RWPE2 (cell line): ENCODE data around the gene TMIGD3.

Experiments
- ATAC-seq: fragments of 200-7000 bp; cut with Tn5 transposase; 3 replicates; pipeline ENCODE4 v1.9.1; 2021; ENCODE audit warnings: low read depth
- DNase-seq: peaks from one replicate; pipeline ENCODE4 v3.0.0-alpha.2; 2020; ENCODE audit warnings: low spot score
- H3K27ac ChIP-seq: fragments of 450-650 bp; 2 replicates; pipeline ENCODE4 v1.5.1; 2017; ENCODE audit warnings: mild to moderate bottlenecking; ENCODE audit not compliant: poor library complexity, severe bottlenecking
- H3K27me3 ChIP-seq: fragments of 250-450 bp; sonication (Bioruptor Pico); 2 replicates; pipeline ENCODE4 v1.5.1; 2021; ENCODE audit warnings: mild to moderate bottlenecking, moderate library complexity; ENCODE audit not compliant: insufficient read depth, poor library complexity, severe bottlenecking
- H3K36me3 ChIP-seq: fragments of 250-450 bp; sonication (Bioruptor Pico); 2 replicates; pipeline ENCODE4 v1.5.1; 2020; ENCODE audit warnings: low read depth, mild to moderate bottlenecking, moderate library complexity
- H3K4me1 ChIP-seq: fragments of 250-450 bp; sonication (Bioruptor Pico); 2 replicates; pipeline ENCODE4 v1.5.1; 2021; ENCODE audit warnings: mild to moderate bottlenecking, moderate library complexity; ENCODE audit not compliant: insufficient read depth, poor library complexity, severe bottlenecking
- H3K4me3 ChIP-seq: fragments of 250-450 bp; sonication (Bioruptor Pico); 2 replicates; pipeline ENCODE4 v1.5.1; 2021; ENCODE audit warnings: mild to moderate bottlenecking, moderate library complexity; ENCODE audit not compliant: severe bottlenecking
- H3K9me3 ChIP-seq: fragments of 250-450 bp; sonication (Bioruptor Pico); 2 replicates; pipeline ENCODE4 v1.5.1; 2021; ENCODE audit warnings: mild to moderate bottlenecking, moderate library complexity; ENCODE audit not compliant: severe bottlenecking
- TF ChIP-seq, protein P1 (sequence below): fragments of 450-650 bp; IDR thresholded peaks from one replicate; pipeline ENCODE4 v1.5.1; 2017; ENCODE audit warnings: mild to moderate bottlenecking, moderate library complexity; ENCODE audit not compliant: poor library complexity, severe bottlenecking

Gene TMIGD3

DNA sequence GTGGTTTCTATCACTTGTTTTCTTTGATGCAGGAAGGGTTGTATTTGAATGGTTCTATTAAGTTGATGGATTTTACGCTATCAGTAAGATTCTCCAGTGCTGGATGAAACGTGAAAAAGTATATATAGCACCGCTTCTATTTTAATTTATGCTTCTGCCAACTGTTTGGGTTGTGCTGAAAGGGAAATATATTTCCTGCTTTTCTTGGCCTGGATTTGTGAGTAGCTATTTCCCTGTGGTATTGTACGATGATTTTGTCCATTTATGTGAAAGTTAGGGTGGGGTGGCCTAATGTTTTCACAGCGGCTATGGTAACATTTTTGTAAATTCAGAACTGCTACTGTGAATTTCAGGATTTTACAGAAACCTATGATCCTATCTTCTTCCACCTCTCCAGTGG is 29.3 kb downstream of the TMIGD3 start:
- no peak for DNase-seq
- no peak overlapping the region for H3K4me3 ChIP-seq
- no peaks in the 10 kb centered on the region for H3K27me3 ChIP-seq
- ATAC-seq = no peak
- H3K9me3 ChIP-seq = no peaks in the 10 kb centered on the region
- TF ChIP-seq, protein P1, sequence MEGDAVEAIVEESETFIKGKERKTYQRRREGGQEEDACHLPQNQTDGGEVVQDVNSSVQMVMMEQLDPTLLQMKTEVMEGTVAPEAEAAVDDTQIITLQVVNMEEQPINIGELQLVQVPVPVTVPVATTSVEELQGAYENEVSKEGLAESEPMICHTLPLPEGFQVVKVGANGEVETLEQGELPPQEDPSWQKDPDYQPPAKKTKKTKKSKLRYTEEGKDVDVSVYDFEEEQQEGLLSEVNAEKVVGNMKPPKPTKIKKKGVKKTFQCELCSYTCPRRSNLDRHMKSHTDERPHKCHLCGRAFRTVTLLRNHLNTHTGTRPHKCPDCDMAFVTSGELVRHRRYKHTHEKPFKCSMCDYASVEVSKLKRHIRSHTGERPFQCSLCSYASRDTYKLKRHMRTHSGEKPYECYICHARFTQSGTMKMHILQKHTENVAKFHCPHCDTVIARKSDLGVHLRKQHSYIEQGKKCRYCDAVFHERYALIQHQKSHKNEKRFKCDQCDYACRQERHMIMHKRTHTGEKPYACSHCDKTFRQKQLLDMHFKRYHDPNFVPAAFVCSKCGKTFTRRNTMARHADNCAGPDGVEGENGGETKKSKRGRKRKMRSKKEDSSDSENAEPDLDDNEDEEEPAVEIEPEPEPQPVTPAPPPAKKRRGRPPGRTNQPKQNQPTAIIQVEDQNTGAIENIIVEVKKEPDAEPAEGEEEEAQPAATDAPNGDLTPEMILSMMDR = no peak
- H3K4me1 ChIP-seq = no peaks in the 10 kb centered on the region
- H3K36me3 ChIP-seq = no peaks in the 10 kb centered on the region
- H3K27ac ChIP-seq = no peak overlapping the region

DNA sequence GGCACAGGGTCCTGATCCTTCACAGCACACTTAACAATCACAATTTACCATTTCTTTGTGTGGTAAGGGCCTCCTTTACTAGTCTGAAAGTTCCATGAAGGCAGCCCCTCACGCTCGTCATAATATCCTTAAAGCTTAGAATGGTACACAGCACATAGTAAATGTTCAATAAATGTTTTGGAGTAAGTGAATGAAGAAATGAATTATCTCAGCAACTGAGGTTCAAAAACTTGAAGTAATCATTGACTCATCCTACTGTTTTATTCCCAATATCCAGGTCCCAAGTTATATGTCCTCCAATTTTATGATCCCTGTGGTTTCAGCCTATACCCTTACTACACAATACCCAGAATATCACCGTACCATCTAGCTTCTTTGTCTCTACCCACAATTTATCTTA is 31.9 kb downstream of the TMIGD3 start:
- TF ChIP-seq, protein P1 = no peak
- no peak overlapping the region for H3K27ac ChIP-seq
- H3K4me1 ChIP-seq = no peaks in the 10 kb centered on the region
- no peak overlapping the region for H3K4me3 ChIP-seq
- H3K27me3 ChIP-seq = no peaks in the 10 kb centered on the region
- H3K9me3 ChIP-seq = no peaks in the 10 kb centered on the region
- no peaks in the 10 kb centered on the region for H3K36me3 ChIP-seq
- ATAC-seq (no peak), DNase-seq (no peak)

DNA sequence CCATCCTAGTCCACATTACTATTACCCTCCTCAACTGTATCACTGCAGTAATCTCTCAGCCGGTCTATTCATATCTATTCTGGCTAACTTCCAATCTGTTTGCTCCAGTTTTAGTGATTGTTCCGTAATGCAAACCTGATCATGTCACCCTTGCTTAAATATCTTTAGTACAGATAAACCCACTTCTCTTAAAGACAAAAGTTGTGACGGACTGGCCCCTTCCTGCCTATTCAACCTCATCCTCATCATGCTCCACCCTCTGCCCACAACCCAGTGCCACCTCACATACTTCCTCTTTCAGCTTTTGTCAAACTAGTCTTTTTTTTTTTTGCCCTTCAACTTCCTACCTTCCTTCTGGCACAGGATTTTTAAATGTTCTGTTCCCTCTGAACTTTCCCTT is 32.4 kb downstream of the TMIGD3 start:
- ATAC-seq = no peak
- TF ChIP-seq, protein P1 = no peak
- H3K4me3 ChIP-seq = no peak overlapping the region
- no peaks in the 10 kb centered on the region for H3K27me3 ChIP-seq
- no peaks in the 10 kb centered on the region for H3K9me3 ChIP-seq
- H3K27ac ChIP-seq = no peak overlapping the region
- DNase-seq = no peak
- no peaks in the 10 kb centered on the region for H3K36me3 ChIP-seq
- H3K4me1 ChIP-seq = no peaks in the 10 kb centered on the region

DNA sequence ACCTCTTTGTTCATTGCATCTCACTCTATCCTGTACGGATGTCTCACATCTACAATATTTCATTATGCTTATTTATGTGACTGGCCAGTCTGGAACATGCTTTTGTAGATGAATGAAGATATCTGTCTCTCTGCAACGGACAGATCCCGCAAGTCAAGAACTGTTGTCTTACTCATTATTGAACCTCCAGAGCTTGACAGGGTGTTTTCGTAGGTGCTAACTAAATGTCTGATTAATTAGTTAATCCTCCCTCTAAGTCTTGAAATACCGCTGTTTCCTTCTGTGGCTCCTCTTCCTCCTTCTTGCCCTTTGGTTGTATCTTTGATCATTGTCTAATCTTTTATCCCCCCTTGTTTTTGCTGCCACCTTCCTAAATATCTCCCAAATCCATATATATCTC is 32.8 kb downstream of the TMIGD3 start:
- Histone ChIP-seq H3K27me3 (no peaks in the 10 kb centered on the region), H3K4me1 (no peaks in the 10 kb centered on the region), H3K4me3 (no peak overlapping the region), H3K27ac (no peak overlapping the region), H3K36me3 (no peaks in the 10 kb centered on the region), H3K9me3 (no peaks in the 10 kb centered on the region)
- DNase-seq = no peak
- ATAC-seq = no peak
- TF ChIP-seq, protein P1 = no peak

DNA sequence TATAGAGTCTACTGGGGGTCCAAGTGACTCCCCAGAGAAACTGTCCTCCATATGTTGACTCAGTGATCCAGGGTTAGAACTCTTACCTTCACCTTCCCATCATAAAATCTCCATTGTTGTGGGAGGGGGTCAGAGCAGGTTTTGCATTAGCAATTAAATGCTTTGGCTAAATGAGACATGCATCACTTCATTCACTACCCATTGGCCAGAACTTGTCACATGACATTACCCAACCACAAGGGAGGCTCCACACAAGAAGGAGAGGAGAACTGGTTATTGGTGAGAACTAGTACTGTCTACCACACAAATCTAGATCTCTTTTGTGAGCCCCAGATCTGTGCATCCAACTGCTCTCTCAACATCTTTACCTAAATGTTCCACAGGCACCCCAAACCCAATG is 33.9 kb downstream of the TMIGD3 start:
- ATAC-seq (no peak), DNase-seq (no peak)
- TF ChIP-seq, protein P1 = no peak
- no peaks in the 10 kb centered on the region for H3K27me3 ChIP-seq
- H3K4me3 ChIP-seq = no peak overlapping the region
- no peak overlapping the region for H3K27ac ChIP-seq
- no peaks in the 10 kb centered on the region for H3K9me3 ChIP-seq
- no peaks in the 10 kb centered on the region for H3K36me3 ChIP-seq
- no peaks in the 10 kb centered on the region for H3K4me1 ChIP-seq
